ENCODE results near the gene LAD1.

- TF ChIP-seq CTCF (IDR thresholded peaks at IDR 0.05 in 8 of 11, conservative IDR thresholded peaks at IDR 0.05 in 3 of 11) (no peak), POLR2A (IDR thresholded peaks at IDR 0.05) (no peak), POLR2AphosphoS5 (IDR thresholded peaks at IDR 0.05) (no peak)
Measured at GRCh38 chr1:201358596-201358995, 40.5 kb downstream of the LAD1 start.
